G401 (cell line): ENCODE measurements around the gene INSL4. TPM values are rescaled to one million over a fixed set of nuclear protein-coding genes. Genes with fewer than 3 reads are reported as not detected.

Experiments
- total RNA-seq: library from RNA; depleted of rRNA; stranded (reverse); fragments of >200 nt; shearing (Covaris generic); gene quantifications from 2 replicates; pipeline ENCODE4 v1.2.3, GENCODE V29; 2014; rRNA removed

INSL4 gene
- total RNA-seq, 1 experiment from 2014 or later = not detected

Other genes starting within 250 kb of the INSL4 start
- gene JAK2, start 246.1 kb upstream of the INSL4 start, total RNA-seq = 3.9 and 4.9 TPM in 2 replicates
- gene INSL6, start 45.8 kb upstream of the INSL4 start, total RNA-seq = not detected in 2 replicates
- gene RLN2, start 73.3 kb downstream of the INSL4 start, total RNA-seq = not detected in 2 replicates
- 0.31 TPM in 1 of 2 replicates, not detected in the other for gene RLN1, start 108.5 kb downstream of the INSL4 start, total RNA-seq
- gene PLGRKT, start 206.5 kb downstream of the INSL4 start, total RNA-seq = 62.0 and 102 TPM in 2 replicates
- not detected in 2 replicates for gene CD274, start 219.1 kb downstream of the INSL4 start, total RNA-seq